Measurements from ENCODE around the gene CCDC51.

- TF ChIP-seq CTCF (conservative IDR thresholded peaks at IDR 0.05; ENCODE audit: low read depth, low read length) = no peak
- no peak for TF ChIP-seq EZH2 (IDR thresholded peaks at IDR 0.05; ENCODE audit: low read length, unreplicated experiment)
- no peak for TF ChIP-seq EZH2phosphoT487 (IDR thresholded peaks at IDR 0.05; ENCODE audit: borderline replicate concordance, low read length)
These were observed 35.3 kb upstream of the CCDC51 start for GRCh38 chr3:48475188-48475587.
